SK-N-MC (cell line): ENCODE measurements around the gene TRIM24.

Experiments
- DNase-seq: peaks from one replicate; pipeline ENCODE4 v3.0.0-alpha.2; 2011; ENCODE audit warnings: low read depth, low spot score
- H3K27ac ChIP-seq: fragments of 200-600 bp; sonication (generic); 2 replicates; pipeline ENCODE4 v1.5.1; 2016; ENCODE audit warnings: mixed run types
- H3K36me3 ChIP-seq: fragments of 200-600 bp; sonication (generic); 2 replicates; pipeline ENCODE4 v1.6.1; 2017; ENCODE audit warnings: antibody characterized with exemption, low read length, mixed read lengths; ENCODE audit not compliant: insufficient read depth
- H3K4me3 ChIP-seq: fragments of 200-600 bp; sonication (generic); 2 replicates; pipeline ENCODE4 v1.5.1; 2016
- H3K9ac ChIP-seq: fragments of 200-600 bp; sonication (generic); 2 replicates; pipeline ENCODE4 v1.8.0; 2017; ENCODE audit warnings: mixed run types, mixed read lengths; ENCODE audit not compliant: insufficient read length
- H3K9me3 ChIP-seq: fragments of 200-600 bp; sonication (generic); 2 replicates; pipeline ENCODE4 v1.6.1; 2017; ENCODE audit warnings: low read depth, mild to moderate bottlenecking, antibody characterized with exemption, low read length, moderate library complexity, mixed read lengths
- EZH2 ChIP-seq: fragments of 200-600 bp; sonication (generic); IDR thresholded peaks from one replicate; pipeline ENCODE4 v1.6.1; 2017; ENCODE audit warnings: antibody characterized with exemption
- FOXP2 ChIP-seq: optimal IDR thresholded peaks from 2 replicates; pipeline ENCODE3; 2011; ENCODE audit warnings: mild to moderate bottlenecking, moderate library complexity; ENCODE audit not compliant: insufficient read depth; ENCODE audit errors: extremely low read length, control extremely low read depth
- POLR2AphosphoS5 ChIP-seq: IDR thresholded peaks from 2 replicates; pipeline ENCODE4 v1.6.1; 2012; ENCODE audit warnings: mild to moderate bottlenecking, low read depth, low read length, borderline replicate concordance

TRIM24 gene

DNA sequence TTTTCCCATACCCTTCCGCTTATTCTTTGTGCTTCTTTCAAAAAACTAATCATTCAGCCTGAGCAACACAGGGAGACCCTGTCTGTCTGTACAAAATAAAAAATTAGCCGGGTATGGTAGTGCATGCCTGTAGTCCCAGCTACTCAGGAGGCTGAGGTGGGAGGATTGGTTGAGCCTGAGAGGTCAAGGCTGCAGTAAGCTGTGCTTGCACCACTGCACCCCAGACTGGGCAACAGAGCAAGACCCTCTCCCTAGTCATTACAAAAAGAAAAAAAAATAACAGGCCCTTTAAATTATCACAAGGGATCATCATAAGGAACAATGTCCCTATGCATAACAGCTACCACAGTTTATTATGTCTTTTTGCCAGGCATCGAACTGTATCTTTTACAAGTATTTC, 119.6 kb downstream of the TRIM24 start:
- TF ChIP-seq POLR2AphosphoS5 (no peak), EZH2 (no peak), FOXP2 (no peak)
- Histone ChIP-seq H3K27ac (no peak overlapping the region), H3K4me3 (no peak overlapping the region), H3K9me3 (no peaks in the 10 kb centered on the region), H3K36me3 (peaks cover 33% of the 10 kb centered on the region), H3K9ac (no peak overlapping the region)
- no peak for DNase-seq

DNA sequence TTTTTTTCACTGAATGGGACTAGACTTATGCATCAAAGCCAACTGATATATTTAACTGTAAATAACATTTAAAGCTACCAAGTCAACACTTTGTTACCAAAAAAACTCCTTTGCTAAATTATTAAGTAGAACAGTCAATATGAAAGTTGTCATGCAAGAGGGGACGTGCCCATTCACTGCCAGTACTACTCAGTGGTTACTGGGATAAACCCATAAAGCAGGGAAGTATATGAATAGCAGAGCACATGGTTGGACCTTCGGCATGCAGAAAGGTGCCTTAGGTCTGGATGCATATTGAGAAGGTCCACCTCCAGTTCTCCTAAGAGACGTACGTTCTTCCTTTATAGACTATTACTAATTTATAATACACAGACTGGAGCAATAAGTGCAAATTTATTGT, 121.0 kb downstream of the TRIM24 start:
- DNase-seq = no peak
- no peak overlapping the region for H3K27ac ChIP-seq
- TF ChIP-seq POLR2AphosphoS5 (no peak), EZH2 (no peak), FOXP2 (no peak)
- H3K4me3 ChIP-seq = no peak overlapping the region
- H3K9me3 ChIP-seq = no peaks in the 10 kb centered on the region
- peaks cover 40% of the 10 kb centered on the region for H3K36me3 ChIP-seq
- H3K9ac ChIP-seq = no peak overlapping the region

DNA sequence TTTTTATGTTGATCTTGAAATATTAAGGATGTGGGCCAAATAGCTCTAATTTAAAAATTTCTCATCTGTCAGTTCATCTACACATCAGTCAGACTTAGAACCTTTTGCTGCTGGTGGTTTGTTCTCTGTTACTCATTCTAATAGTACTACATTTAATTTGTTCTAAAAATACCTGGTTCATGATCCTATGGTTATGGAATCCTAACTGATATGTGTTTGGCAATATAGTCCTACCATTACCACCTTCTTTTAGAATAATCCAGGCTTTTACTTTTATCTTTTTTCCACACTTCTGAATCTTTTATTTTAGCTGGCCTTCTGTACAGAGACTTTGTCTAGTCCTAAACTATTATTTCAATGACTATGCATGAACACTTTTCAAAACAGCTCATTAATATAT, 124.2 kb downstream of the TRIM24 start:
- Histone ChIP-seq H3K4me3 (no peak overlapping the region), H3K27ac (no peak overlapping the region), H3K9ac (no peak overlapping the region), H3K36me3 (peaks cover 29% of the 10 kb centered on the region), H3K9me3 (no peaks in the 10 kb centered on the region)
- DNase-seq = no peak
- TF ChIP-seq FOXP2 (no peak), POLR2AphosphoS5 (no peak), EZH2 (no peak)

DNA sequence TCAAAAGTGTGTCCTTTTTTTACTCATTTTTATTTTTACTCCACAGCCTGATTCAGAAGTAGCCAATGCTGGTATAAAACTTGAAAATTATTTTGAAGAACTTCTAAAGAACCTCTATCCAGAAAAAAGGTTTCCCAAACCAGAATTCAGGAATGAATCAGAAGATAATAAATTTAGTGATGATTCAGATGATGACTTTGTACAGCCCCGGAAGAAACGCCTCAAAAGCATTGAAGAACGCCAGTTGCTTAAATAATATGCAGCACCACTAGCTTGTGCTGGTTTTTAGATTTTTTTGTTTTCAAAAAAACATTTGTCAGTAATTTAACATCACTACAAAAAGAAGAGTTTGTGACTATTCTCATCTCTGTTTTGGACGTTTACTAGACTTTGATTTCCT, 124.6 kb downstream of the TRIM24 start:
- TF ChIP-seq POLR2AphosphoS5 = no peak
- TF ChIP-seq EZH2 = no peak
- no peak for TF ChIP-seq FOXP2
- H3K4me3 ChIP-seq = no peak overlapping the region
- H3K27ac ChIP-seq = no peak overlapping the region
- no peaks in the 10 kb centered on the region for H3K9me3 ChIP-seq
- H3K36me3 ChIP-seq = peaks cover 26% of the 10 kb centered on the region
- no peak overlapping the region for H3K9ac ChIP-seq
- DNase-seq = no peak

DNA sequence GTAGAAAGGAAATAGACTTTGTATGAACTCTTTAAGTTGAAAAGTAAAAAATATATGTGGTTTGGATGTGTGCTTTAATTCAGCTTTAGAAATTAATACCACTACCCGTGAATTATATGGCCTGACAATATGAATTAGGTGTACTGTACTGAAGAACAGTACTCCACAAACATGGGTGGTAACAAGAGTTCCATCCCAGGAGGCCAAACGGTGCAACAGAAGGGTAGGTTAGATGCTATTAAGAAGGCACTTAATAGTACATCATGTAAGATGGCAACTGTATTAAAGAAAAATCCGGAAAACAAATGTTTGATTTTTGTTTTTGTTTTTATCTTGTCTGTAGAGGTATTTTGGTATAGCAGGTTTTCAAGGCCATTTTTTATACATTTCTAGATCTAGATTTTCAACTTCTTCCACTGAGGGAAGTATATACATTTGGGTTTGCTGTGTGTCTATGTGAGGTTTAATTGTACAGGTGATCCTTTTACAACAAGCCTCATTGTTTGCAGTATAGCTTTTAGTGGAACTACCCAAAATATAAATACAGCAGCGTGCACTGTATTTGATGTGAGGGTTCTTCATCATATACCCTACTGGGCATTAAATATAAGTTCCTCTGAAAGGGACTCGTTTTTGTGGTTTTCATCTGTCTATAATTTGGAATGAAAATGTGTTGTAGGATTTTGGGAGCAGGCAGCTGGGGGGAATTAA, 125.4 kb downstream of the TRIM24 start:
- Histone ChIP-seq H3K9ac (no peak overlapping the region), H3K36me3 (peaks cover 19% of the 10 kb centered on the region), H3K27ac (no peak overlapping the region), H3K9me3 (no peaks in the 10 kb centered on the region), H3K4me3 (no peak overlapping the region)
- no peak for TF ChIP-seq EZH2
- no peak for TF ChIP-seq POLR2AphosphoS5
- no peak for TF ChIP-seq FOXP2
- DNase-seq = no peak

DNA sequence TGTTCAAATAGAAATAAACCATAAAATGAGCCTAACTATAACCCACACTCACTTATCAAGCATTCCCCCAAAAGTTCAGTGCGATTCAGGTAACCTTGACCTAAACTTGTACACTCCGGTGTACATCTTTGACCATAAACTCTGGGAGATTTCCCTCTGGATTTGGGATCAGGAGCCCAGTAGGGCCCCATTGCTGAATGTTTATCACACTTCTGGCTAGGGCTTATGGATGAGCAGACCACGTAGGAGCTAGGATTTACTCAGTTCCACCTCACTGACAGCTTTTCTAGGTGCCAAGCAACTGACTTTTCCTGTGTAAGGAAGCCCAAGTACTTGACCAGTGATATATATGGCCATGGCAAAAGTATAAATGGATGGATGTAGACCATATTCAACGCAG, 127.4 kb downstream of the TRIM24 start:
- no peak for DNase-seq
- TF ChIP-seq EZH2 = no peak
- no peak for TF ChIP-seq FOXP2
- no peak for TF ChIP-seq POLR2AphosphoS5
- H3K9me3 ChIP-seq = no peaks in the 10 kb centered on the region
- H3K36me3 ChIP-seq = peaks cover 14% of the 10 kb centered on the region
- H3K9ac ChIP-seq = no peak overlapping the region
- no peak overlapping the region for H3K27ac ChIP-seq
- no peak overlapping the region for H3K4me3 ChIP-seq

DNA sequence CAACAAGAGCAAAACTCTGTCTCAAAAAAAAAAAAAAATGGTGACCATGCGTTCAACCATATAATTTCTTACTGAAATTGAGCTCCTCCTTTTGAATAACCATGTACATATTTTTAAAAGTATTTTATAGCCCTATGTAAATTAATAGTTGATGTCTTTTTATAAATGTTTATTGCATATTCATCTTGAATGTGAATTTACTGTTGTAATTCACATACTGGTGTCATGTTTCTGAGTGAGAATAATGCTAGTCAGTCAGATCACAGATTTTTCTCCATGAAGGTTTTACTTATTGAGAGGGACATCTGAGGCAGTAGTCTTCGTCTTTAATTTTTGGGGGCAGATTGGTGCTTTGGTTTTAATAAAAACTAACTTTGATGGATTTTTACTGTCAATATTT, 128.9 kb downstream of the TRIM24 start:
- Histone ChIP-seq H3K9me3 (no peaks in the 10 kb centered on the region), H3K9ac (no peak overlapping the region), H3K27ac (no peak overlapping the region), H3K36me3 (peaks cover 10% of the 10 kb centered on the region), H3K4me3 (no peak overlapping the region)
- DNase-seq = no peak
- TF ChIP-seq POLR2AphosphoS5 (no peak), EZH2 (no peak)

DNA sequence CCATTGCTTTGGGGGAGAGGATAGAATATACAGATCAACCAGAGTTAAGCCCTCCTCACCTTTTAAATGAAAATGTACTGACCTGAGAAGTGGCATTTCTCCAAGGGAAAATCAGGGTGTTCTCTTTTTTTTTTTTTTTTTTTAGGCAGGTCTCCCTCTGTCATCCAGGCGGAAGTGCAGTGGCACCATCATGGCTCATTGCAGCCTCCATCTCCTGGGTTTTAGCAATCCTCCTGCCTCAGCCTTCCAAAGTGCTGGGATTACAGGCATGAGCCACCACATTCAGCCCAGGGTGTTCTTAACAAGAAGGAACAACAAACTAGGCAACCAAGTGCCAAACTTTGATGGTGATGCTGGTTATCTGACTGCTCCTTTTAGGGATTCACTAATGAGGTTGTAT, 130.1 kb downstream of the TRIM24 start:
- no peak for DNase-seq
- TF ChIP-seq POLR2AphosphoS5 (no peak), EZH2 (no peak), FOXP2 (no peak)

DNA sequence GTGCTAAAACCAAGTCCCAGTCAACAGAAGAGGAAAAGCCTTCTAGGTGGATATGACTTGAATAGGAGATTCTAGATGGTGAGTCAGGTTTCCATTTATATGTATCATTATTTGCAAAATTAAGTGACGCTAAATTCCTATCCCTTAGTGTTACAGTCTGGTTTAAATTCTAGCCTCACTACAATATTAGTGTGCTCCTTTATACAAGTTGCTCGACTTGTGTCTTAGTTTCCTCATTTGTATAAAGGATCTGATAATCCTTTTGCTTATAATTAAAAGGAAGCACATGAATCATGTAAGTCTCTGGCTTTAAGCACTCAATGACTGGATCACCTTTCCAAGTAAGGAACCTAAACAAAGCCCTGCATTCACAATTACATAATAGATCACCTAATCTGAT, 135.4 kb downstream of the TRIM24 start:
- DNase-seq = no peak
- Histone ChIP-seq H3K9ac (no peak overlapping the region), H3K4me3 (no peak overlapping the region), H3K36me3 (no peaks in the 10 kb centered on the region), H3K9me3 (no peaks in the 10 kb centered on the region), H3K27ac (no peak overlapping the region)
- TF ChIP-seq POLR2AphosphoS5 = no peak
- no peak for TF ChIP-seq FOXP2
- TF ChIP-seq EZH2 = no peak

More for the DNA sequence above, 130.1 kb downstream of the TRIM24 start:
- H3K9me3 ChIP-seq = no peaks in the 10 kb centered on the region
- no peak overlapping the region for H3K27ac ChIP-seq
- no peak overlapping the region for H3K9ac ChIP-seq
- H3K4me3 ChIP-seq = no peak overlapping the region
- H3K36me3 ChIP-seq = peaks cover 2% of the 10 kb centered on the region; the same call in 1 of the 2 replicates
